GM12878 (cell line): ENCODE measurements around the gene CA6.

Source experiments
- BHLHE40 ChIP-seq, 2 experiments: fragments of 450-650 bp in 1 of 2; IDR thresholded peaks; 2 replicates each; pipeline ENCODE4 v1.6.1; 2011 to 2017; ENCODE audit warnings: low read depth in 2 of 2, borderline replicate concordance in 1 of 2, improper control_type of control experiment in 1 of 2, low read length in 1 of 2, mild to moderate bottlenecking in 1 of 2
- CBX3 ChIP-seq: fragments of 200-600 bp; sonication (generic); IDR thresholded peaks from 2 replicates; pipeline ENCODE4 v1.6.1; 2016; ENCODE audit warnings: low read depth, borderline replicate concordance
- CEBPB ChIP-seq, 2 experiments: fragments of 150-350 bp in 1 of 2; IDR thresholded peaks; 2 replicates each; pipeline ENCODE4 v1.6.1; 2012 to 2014; ENCODE audit warnings: low read depth in 2 of 2, low read length in 2 of 2, borderline replicate concordance in 1 of 2, inconsistent platforms in 1 of 2
- ESRRA ChIP-seq: IDR thresholded peaks from 2 replicates; pipeline ENCODE4 v1.6.1; 2012; ENCODE audit warnings: mild to moderate bottlenecking, low read length, improper control_type of control experiment
- GABPA ChIP-seq: IDR thresholded peaks from 2 replicates; pipeline ENCODE4 v1.6.1; 2014; ENCODE audit warnings: antibody characterized with exemption, low read depth, mild to moderate bottlenecking, inconsistent platforms
- JUND ChIP-seq: IDR thresholded peaks from 2 replicates; pipeline ENCODE4 v1.6.1; 2012; ENCODE audit warnings: low read depth, mild to moderate bottlenecking, low read length, improper control_type of control experiment, moderate library complexity
- NRF1 ChIP-seq: conservative IDR thresholded peaks from 2 replicates; pipeline ENCODE4 v1.6.1; 2011; ENCODE audit warnings: mild to moderate bottlenecking, low read depth, low read length, improper control_type of control experiment
- POLR2AphosphoS5 ChIP-seq: IDR thresholded peaks from 2 replicates; pipeline ENCODE4 v1.6.1; 2011; ENCODE audit warnings: mild to moderate bottlenecking, low read length, inconsistent platforms
- RCOR1 ChIP-seq: conservative IDR thresholded peaks from 2 replicates; pipeline ENCODE4 v1.6.1; 2012; ENCODE audit warnings: low read depth, low read length, improper control_type of control experiment
- RFX5 ChIP-seq: IDR thresholded peaks from 2 replicates; pipeline ENCODE4 v1.6.1; 2011; ENCODE audit warnings: low read depth, low read length, improper control_type of control experiment
- ZNF24 ChIP-seq: fragments of 450-650 bp; IDR thresholded peaks from 2 replicates; pipeline ENCODE4 v1.6.1; 2017; ENCODE audit warnings: antibody characterized with exemption, mild to moderate bottlenecking
- TF ChIP-seq, protein P1 (sequence below): IDR thresholded peaks from 2 replicates; pipeline ENCODE4 v1.6.1; 2012; ENCODE audit warnings: low read depth, low read length, improper control_type of control experiment
- TF ChIP-seq, protein P2 (sequence below), 3 experiments: IDR thresholded peaks in 2 of 3; conservative IDR thresholded peaks in 1 of 3; 2 replicates each; pipeline ENCODE4 v1.5.1; 2011; ENCODE audit warnings: low read depth in 3 of 3, low read length in 3 of 3, mild to moderate bottlenecking in 3 of 3, control low read depth in 2 of 3, moderate library complexity in 2 of 3, inconsistent platforms in 1 of 3, mixed read lengths in 1 of 3; ENCODE audit not compliant: control insufficient read depth in 2 of 3, insufficient read depth in 1 of 3; ENCODE audit errors: extremely low read depth in 1 of 3

DNA sequence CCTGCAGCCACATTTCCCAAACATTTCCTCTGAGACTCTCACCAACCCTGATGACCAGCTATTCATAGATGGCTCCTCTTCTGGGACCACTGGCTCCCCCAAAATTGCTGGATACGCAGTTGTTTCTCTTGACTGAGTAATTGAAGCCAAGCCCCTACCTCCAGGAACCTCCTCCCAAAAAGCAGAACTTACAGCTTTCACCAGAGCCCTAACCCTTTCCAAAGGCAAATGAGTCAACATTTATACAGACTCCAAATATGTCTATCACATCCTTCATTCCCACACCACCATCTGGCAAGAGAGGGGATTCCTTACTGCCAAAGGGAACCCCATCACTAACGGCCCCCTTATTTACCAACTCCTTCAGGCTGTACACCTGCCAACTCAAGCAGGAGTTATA lies 20.3 kb upstream of the CA6 start:
- TF ChIP-seq JUND (no peak), ESRRA (no peak), CEBPB (IDR thresholded peaks at IDR 0.05; ENCODE audit: borderline replicate concordance in 1 of 2, low read depth in 2 of 2, low read length in 2 of 2) (no peak), POLR2AphosphoS5 (no peak), ZNF24 (no peak), RCOR1 (no peak), NRF1 (no peak), GABPA (no peak), RFX5 (no peak), CBX3 (no peak), BHLHE40 (IDR thresholded peaks at IDR 0.05; ENCODE audit: borderline replicate concordance in 1 of 2, low read depth in 2 of 2, low read length in 1 of 2) (no peak)
- TF ChIP-seq, protein P1, sequence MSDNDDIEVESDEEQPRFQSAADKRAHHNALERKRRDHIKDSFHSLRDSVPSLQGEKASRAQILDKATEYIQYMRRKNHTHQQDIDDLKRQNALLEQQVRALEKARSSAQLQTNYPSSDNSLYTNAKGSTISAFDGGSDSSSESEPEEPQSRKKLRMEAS, result no peak
- TF ChIP-seq, protein P2, sequence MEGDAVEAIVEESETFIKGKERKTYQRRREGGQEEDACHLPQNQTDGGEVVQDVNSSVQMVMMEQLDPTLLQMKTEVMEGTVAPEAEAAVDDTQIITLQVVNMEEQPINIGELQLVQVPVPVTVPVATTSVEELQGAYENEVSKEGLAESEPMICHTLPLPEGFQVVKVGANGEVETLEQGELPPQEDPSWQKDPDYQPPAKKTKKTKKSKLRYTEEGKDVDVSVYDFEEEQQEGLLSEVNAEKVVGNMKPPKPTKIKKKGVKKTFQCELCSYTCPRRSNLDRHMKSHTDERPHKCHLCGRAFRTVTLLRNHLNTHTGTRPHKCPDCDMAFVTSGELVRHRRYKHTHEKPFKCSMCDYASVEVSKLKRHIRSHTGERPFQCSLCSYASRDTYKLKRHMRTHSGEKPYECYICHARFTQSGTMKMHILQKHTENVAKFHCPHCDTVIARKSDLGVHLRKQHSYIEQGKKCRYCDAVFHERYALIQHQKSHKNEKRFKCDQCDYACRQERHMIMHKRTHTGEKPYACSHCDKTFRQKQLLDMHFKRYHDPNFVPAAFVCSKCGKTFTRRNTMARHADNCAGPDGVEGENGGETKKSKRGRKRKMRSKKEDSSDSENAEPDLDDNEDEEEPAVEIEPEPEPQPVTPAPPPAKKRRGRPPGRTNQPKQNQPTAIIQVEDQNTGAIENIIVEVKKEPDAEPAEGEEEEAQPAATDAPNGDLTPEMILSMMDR (IDR thresholded peaks at IDR 0.05 in 2 of 3, conservative IDR thresholded peaks at IDR 0.05 in 1 of 3; ENCODE audit: control insufficient read depth in 2 of 3, extremely low read depth in 1 of 3, insufficient read depth in 1 of 3, low read depth in 3 of 3, low read length in 3 of 3), result no peak
